ENCODE results near the gene PCED1B. TPM values are rescaled to one million over a fixed set of nuclear protein-coding genes. Genes with fewer than 3 reads are reported as not detected.

The PCED1B gene
- total and polyA plus RNA-seq, 8 donors: 0.60 to 8.1 (median 1.3) TPM

DNA sequence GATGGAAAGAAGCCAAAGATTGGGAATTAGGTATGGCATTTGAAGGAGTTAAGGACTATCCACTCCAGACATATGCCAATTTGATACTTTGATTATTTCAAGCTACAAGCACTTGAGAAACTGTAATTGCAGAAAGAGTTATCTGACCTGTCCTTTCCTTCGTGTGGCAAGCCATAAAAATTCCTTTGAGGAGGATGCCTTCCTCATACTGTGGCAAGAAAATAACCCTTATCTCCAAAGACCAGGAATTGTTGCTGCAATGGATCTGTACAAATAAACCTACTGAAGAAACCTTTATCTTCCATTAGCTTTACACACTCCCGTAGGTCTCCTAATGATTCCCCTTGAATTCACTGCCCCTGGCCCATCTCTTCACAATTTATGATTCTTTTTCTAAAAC is 165.4 kb downstream of the PCED1B start:
- H3K36me3 ChIP-seq: no peaks in the 10 kb centered on the region
- H3K27me3 ChIP-seq: no peaks in the 10 kb centered on the region
- no peaks in the 10 kb centered on the region for H3K9me3 ChIP-seq
- ATAC-seq (no peak), DNase-seq (no peak)
- no peaks in the 10 kb centered on the region for H3K4me1 ChIP-seq
- intact Hi-C loops (cut with DNase I): no loop called here
- no peak overlapping the region for H3K27ac ChIP-seq
- H3K4me3 ChIP-seq: no peak overlapping the region
- TF ChIP-seq, protein P1, sequence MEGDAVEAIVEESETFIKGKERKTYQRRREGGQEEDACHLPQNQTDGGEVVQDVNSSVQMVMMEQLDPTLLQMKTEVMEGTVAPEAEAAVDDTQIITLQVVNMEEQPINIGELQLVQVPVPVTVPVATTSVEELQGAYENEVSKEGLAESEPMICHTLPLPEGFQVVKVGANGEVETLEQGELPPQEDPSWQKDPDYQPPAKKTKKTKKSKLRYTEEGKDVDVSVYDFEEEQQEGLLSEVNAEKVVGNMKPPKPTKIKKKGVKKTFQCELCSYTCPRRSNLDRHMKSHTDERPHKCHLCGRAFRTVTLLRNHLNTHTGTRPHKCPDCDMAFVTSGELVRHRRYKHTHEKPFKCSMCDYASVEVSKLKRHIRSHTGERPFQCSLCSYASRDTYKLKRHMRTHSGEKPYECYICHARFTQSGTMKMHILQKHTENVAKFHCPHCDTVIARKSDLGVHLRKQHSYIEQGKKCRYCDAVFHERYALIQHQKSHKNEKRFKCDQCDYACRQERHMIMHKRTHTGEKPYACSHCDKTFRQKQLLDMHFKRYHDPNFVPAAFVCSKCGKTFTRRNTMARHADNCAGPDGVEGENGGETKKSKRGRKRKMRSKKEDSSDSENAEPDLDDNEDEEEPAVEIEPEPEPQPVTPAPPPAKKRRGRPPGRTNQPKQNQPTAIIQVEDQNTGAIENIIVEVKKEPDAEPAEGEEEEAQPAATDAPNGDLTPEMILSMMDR (IDR thresholded peaks at IDR 0.05): no peak

DNA sequence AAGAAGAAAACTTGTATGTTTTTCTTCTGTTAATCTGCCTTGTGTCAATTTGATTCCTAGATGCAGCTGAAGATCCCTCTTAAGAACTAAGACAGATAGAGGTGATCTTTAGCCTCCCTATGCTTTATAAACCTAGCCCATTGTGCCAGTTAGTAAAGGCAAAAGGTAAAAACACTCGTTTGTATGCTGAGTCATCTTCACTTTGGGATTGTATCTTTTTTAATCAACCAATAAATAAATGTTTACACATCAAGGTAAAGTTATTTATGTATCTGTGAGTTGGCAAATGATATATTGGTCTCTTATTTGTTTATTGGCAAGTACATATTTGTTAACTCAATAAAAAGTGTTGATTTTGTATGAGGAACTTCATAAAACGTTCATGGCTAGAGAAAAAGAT is 166.2 kb downstream of the PCED1B start:
- ATAC-seq: no peak
- intact Hi-C loops (cut with DNase I): no loop called here

DNA sequence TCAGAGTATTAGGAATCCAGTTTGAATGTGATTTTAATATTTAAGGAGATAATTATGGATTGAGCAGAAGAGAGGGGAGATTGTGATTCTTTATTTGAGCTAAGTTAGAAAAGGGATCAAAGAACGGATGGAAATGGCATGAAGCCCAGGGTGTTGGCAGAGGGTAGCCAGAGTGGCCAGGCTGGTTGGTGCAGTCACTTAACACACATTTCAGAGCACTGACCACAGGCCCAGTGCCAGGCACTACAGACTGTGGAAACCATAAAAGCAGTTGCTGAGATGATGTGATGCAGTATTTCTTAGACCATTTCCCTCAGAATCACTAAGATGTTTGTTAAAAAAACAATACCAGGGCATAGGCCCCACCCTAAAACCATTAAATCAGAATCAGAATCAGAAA is 168.0 kb downstream of the PCED1B start:
- no peaks in the 10 kb centered on the region for H3K27me3 ChIP-seq
- no peaks in the 10 kb centered on the region for H3K4me1 ChIP-seq
- H3K4me3 ChIP-seq: no peak overlapping the region
- peak in 2 of 4 donors; percentile 53 to 81 for DNase-seq
- H3K27ac ChIP-seq: no peak overlapping the region
- intact Hi-C loops (cut with DNase I): no loop called here
- peaks cover 0 to 6% of the 10 kb centered on the region in 2 donors for H3K9me3 ChIP-seq
- ATAC-seq: peak; percentile 97
- no peaks in the 10 kb centered on the region for H3K36me3 ChIP-seq
- TF ChIP-seq, protein P1 (IDR thresholded peaks at IDR 0.05): no peak

More for the DNA sequence above, 166.2 kb downstream of the PCED1B start:
- Histone ChIP-seq H3K4me3 (no peak overlapping the region), H3K36me3 (no peaks in the 10 kb centered on the region), H3K9me3 (no peaks in the 10 kb centered on the region), H3K27ac (no peak overlapping the region), H3K4me1 (no peaks in the 10 kb centered on the region), H3K27me3 (no peaks in the 10 kb centered on the region)
- no peak for DNase-seq
- TF ChIP-seq, protein P1 (IDR thresholded peaks at IDR 0.05): no peak

DNA sequence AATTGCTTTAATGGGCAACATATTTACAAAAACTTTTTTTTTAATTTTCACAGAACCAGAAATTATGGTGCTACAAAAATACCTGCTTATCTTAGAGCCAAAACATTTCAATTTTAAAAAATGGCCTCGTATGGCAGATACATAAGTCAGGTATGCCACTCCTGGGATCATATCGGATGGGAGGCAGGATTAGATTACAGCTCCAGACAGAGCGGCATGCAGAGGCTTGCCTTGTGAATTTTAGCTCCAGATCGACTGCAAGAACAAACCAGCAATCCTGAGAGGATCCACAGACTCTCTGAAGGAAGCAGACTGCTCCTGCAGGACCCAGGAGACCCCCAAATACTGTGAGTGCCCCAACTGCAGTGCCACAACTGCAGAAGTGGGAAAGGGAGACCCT is 169.7 kb downstream of the PCED1B start:
- H3K4me3 ChIP-seq: no peak overlapping the region
- intact Hi-C loops (cut with DNase I): no loop called here
- ATAC-seq: no peak
- H3K4me1 ChIP-seq: no peaks in the 10 kb centered on the region
- DNase-seq: no peak
- TF ChIP-seq, protein P1 (IDR thresholded peaks at IDR 0.05): no peak
- H3K27ac ChIP-seq: no peak overlapping the region
- no peaks in the 10 kb centered on the region for H3K36me3 ChIP-seq
- H3K9me3 ChIP-seq: peaks cover 0 to 6% of the 10 kb centered on the region in 2 donors
- H3K27me3 ChIP-seq: no peaks in the 10 kb centered on the region

DNA sequence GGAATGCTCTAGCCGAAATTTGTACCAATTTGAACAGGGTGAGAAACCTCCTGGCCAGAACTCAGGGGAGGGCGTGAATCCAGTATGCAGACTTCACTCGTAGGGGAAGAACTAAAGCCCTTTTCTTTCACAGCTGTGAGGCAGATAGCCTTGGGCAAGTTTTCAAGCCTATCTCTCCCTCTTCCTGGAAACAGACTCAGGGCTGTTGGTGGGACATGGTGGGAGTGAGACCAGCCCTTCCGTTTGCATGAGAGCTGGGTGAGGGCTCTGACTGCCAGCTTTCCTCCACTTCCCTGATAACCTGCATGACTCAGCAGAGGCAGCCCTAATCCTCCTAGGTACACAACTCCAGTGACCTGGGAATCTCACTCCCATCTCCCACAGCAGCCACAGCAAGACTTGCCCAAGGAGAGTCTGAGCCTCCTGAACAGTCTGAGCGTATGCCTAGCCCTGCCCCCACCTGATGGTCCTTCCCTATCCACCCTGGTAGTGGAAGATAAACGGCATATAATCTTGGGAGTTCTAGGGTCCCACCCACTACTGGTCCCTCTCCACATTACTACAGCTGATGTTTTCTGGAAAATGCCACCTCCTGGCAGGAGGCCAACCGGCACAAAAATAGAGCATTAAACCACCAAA is 170.4 kb downstream of the PCED1B start:
- no peaks in the 10 kb centered on the region for H3K27me3 ChIP-seq
- no peaks in the 10 kb centered on the region for H3K36me3 ChIP-seq
- DNase-seq (no peak), ATAC-seq (no peak)
- no peak overlapping the region for H3K4me3 ChIP-seq
- intact Hi-C loops (cut with DNase I): no loop called here
- no peaks in the 10 kb centered on the region for H3K4me1 ChIP-seq
- H3K27ac ChIP-seq: no peak overlapping the region
- TF ChIP-seq, protein P1 (IDR thresholded peaks at IDR 0.05): no peak
- H3K9me3 ChIP-seq: peaks cover 0 to 6% of the 10 kb centered on the region in 2 donors
